ENCODE results near the gene VAMP4.
A peak's percentile ranks its signal among the peaks of the same experiment; 100 is the strongest.

The VAMP4 gene

DNA sequence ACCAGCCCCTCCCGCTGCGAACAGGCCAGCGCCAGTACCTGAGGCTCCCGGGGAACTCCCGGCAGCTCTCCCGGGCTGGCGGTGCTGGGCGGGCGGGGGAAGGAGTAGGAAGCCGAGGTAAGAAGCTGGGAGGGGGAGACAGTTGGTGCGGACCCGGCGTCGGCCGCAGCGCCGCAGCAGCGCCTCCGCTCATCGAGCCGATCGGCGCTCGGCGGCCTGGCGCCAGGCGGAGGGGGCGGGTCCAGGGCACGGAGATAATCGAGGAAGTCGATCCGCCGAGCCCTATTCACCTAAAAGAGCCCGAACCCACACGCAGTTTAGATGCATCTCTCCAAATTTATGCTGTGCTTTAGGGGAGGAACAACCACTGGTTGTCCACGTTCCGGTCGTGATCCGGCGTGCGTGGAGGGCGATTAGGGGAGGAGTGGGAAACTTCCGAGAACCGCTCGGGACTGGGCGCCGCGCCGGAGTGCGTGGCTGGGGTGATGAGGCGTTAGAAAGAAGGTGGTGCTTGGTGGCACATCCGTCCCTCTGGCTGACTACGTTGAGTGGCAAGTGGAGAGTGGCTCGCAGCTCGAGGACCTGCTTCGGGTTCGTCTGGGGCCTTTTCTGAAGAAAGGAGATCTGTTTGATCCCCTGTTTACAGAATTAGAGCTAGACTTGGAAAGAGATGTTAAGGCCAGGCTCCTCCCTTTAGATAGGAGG, at the start of gene VAMP4 (continued):
- TF ChIP-seq, protein P1, sequence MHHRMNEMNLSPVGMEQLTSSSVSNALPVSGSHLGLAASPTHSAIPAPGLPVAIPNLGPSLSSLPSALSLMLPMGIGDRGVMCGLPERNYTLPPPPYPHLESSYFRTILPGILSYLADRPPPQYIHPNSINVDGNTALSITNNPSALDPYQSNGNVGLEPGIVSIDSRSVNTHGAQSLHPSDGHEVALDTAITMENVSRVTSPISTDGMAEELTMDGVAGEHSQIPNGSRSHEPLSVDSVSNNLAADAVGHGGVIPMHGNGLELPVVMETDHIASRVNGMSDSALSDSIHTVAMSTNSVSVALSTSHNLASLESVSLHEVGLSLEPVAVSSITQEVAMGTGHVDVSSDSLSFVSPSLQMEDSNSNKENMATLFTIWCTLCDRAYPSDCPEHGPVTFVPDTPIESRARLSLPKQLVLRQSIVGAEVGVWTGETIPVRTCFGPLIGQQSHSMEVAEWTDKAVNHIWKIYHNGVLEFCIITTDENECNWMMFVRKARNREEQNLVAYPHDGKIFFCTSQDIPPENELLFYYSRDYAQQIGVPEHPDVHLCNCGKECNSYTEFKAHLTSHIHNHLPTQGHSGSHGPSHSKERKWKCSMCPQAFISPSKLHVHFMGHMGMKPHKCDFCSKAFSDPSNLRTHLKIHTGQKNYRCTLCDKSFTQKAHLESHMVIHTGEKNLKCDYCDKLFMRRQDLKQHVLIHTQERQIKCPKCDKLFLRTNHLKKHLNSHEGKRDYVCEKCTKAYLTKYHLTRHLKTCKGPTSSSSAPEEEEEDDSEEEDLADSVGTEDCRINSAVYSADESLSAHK (tag by site-specific recombination; IDR thresholded peaks at IDR 0.05), result 0 out of 2 replicates have a peak, but pooled peaks have one; percentile 39
- TF ChIP-seq ZBTB20 (tag by site-specific recombination; IDR thresholded peaks at IDR 0.05), result peak; percentile 71; the same call in 1 of the 2 replicates
- no peak for TF ChIP-seq ZIC2 (tag by site-specific recombination; IDR thresholded peaks at IDR 0.05)
- peak; percentile 29; the same call in 1 of the 2 replicates for TF ChIP-seq SCRT2 (tag by site-specific recombination; IDR thresholded peaks at IDR 0.05)
- TF ChIP-seq, protein P2, sequence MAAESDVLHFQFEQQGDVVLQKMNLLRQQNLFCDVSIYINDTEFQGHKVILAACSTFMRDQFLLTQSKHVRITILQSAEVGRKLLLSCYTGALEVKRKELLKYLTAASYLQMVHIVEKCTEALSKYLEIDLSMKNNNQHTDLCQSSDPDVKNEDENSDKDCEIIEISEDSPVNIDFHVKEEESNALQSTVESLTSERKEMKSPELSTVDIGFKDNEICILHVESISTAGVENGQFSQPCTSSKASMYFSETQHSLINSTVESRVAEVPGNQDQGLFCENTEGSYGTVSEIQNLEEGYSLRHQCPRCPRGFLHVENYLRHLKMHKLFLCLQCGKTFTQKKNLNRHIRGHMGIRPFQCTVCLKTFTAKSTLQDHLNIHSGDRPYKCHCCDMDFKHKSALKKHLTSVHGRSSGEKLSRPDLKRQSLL (tag by site-specific recombination; IDR thresholded peaks at IDR 0.05), result peak; percentile 67; the same call in 1 of the 2 replicates
- TF ChIP-seq, protein P3, sequence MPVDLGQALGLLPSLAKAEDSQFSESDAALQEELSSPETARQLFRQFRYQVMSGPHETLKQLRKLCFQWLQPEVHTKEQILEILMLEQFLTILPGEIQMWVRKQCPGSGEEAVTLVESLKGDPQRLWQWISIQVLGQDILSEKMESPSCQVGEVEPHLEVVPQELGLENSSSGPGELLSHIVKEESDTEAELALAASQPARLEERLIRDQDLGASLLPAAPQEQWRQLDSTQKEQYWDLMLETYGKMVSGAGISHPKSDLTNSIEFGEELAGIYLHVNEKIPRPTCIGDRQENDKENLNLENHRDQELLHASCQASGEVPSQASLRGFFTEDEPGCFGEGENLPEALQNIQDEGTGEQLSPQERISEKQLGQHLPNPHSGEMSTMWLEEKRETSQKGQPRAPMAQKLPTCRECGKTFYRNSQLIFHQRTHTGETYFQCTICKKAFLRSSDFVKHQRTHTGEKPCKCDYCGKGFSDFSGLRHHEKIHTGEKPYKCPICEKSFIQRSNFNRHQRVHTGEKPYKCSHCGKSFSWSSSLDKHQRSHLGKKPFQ (tag by site-specific recombination; IDR thresholded peaks at IDR 0.05), result no peak
- TF ChIP-seq ZNF175 (tag by site-specific recombination; IDR thresholded peaks at IDR 0.05), result no peak
- 0 out of 2 replicates have a peak, but pooled peaks have one; percentile 39 for TF ChIP-seq ZNF2 (tag by site-specific recombination; IDR thresholded peaks at IDR 0.05)
- TF ChIP-seq SP7 (tag by site-specific recombination; IDR thresholded peaks at IDR 0.05), result peak; percentile 72
- TF ChIP-seq ZNF558 (tag by site-specific recombination; IDR thresholded peaks at IDR 0.05), result no peak
- TF ChIP-seq ZNF560 (tag by site-specific recombination; IDR thresholded peaks at IDR 0.05; ENCODE audit: borderline replicate concordance), result no peak
- TF ChIP-seq MYNN (tag by site-specific recombination; IDR thresholded peaks at IDR 0.05; ENCODE audit: borderline replicate concordance), result no peak; the same call in 1 of the 2 replicates
- TF ChIP-seq GLIS1 (tag by site-specific recombination; IDR thresholded peaks at IDR 0.05), result peak; percentile 51; the same call in 1 of the 2 replicates
- peak; percentile 52; the same call in 1 of the 2 replicates for TF ChIP-seq ZNF629 (tag by site-specific recombination; IDR thresholded peaks at IDR 0.05)
- TF ChIP-seq TRIM28 (IDR thresholded peaks at IDR 0.05; ENCODE audit: borderline replicate concordance, low read length), result 0 out of 2 replicates have a peak, but pooled peaks have one; percentile 17
- TF ChIP-seq ZBTB8A (tag by site-specific recombination; IDR thresholded peaks at IDR 0.05), result peak; percentile 85
- TF ChIP-seq, protein P4, sequence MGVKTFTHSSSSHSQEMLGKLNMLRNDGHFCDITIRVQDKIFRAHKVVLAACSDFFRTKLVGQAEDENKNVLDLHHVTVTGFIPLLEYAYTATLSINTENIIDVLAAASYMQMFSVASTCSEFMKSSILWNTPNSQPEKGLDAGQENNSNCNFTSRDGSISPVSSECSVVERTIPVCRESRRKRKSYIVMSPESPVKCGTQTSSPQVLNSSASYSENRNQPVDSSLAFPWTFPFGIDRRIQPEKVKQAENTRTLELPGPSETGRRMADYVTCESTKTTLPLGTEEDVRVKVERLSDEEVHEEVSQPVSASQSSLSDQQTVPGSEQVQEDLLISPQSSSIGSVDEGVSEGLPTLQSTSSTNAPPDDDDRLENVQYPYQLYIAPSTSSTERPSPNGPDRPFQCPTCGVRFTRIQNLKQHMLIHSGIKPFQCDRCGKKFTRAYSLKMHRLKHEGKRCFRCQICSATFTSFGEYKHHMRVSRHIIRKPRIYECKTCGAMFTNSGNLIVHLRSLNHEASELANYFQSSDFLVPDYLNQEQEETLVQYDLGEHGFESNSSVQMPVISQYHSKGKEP (tag by site-specific recombination; IDR thresholded peaks at IDR 0.05), result 0 out of 2 replicates have a peak, but pooled peaks have one; percentile 73
- no peak for TF ChIP-seq ZNF621 (tag by site-specific recombination; IDR thresholded peaks at IDR 0.05)
- peak; percentile 97 for TF ChIP-seq KLF9 (tag by site-specific recombination; IDR thresholded peaks at IDR 0.05; ENCODE audit: low read depth)
- TF ChIP-seq ZNF24 (tag by site-specific recombination; IDR thresholded peaks at IDR 0.05), result peak; percentile 75; the same call in 1 of the 2 replicates
- TF ChIP-seq, protein P5, sequence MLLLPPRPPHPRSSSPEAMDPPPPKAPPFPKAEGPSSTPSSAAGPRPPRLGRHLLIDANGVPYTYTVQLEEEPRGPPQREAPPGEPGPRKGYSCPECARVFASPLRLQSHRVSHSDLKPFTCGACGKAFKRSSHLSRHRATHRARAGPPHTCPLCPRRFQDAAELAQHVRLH (tag by site-specific recombination; IDR thresholded peaks at IDR 0.05), result 0 out of 2 replicates have a peak, but pooled peaks have one; percentile 19
- no peak for TF ChIP-seq MZF1 (tag by site-specific recombination; IDR thresholded peaks at IDR 0.05; ENCODE audit: borderline replicate concordance)
- TF ChIP-seq ZBTB48 (tag by site-specific recombination; IDR thresholded peaks at IDR 0.05), result peak; percentile 86; the same call in 1 of the 2 replicates
- TF ChIP-seq SP2 (tag by site-specific recombination; IDR thresholded peaks at IDR 0.05), result peak; percentile 78
- TF ChIP-seq, protein P6, sequence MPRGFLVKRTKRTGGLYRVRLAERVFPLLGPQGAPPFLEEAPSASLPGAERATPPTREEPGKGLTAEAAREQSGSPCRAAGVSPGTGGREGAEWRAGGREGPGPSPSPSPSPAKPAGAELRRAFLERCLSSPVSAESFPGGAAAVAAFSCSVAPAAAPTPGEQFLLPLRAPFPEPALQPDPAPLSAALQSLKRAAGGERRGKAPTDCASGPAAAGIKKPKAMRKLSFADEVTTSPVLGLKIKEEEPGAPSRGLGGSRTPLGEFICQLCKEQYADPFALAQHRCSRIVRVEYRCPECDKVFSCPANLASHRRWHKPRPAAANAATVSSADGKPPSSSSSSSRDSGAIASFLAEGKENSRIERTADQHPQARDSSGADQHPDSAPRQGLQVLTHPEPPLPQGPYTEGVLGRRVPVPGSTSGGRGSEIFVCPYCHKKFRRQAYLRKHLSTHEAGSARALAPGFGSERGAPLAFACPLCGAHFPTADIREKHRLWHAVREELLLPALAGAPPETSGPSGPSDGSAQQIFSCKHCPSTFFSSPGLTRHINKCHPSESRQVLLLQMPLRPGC (tag by site-specific recombination; IDR thresholded peaks at IDR 0.05), result peak; percentile 41; the same call in 1 of the 2 replicates
- TF ChIP-seq, protein P7, sequence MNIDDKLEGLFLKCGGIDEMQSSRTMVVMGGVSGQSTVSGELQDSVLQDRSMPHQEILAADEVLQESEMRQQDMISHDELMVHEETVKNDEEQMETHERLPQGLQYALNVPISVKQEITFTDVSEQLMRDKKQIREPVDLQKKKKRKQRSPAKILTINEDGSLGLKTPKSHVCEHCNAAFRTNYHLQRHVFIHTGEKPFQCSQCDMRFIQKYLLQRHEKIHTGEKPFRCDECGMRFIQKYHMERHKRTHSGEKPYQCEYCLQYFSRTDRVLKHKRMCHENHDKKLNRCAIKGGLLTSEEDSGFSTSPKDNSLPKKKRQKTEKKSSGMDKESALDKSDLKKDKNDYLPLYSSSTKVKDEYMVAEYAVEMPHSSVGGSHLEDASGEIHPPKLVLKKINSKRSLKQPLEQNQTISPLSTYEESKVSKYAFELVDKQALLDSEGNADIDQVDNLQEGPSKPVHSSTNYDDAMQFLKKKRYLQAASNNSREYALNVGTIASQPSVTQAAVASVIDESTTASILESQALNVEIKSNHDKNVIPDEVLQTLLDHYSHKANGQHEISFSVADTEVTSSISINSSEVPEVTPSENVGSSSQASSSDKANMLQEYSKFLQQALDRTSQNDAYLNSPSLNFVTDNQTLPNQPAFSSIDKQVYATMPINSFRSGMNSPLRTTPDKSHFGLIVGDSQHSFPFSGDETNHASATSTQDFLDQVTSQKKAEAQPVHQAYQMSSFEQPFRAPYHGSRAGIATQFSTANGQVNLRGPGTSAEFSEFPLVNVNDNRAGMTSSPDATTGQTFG (tag by site-specific recombination; IDR thresholded peaks at IDR 0.05; ENCODE audit: borderline replicate concordance), result no peak
